Stromal cell of bone marrow (primary cell): ENCODE results near the gene MPP1.

ENCODE experiments used
- DNase-seq: peaks from one replicate; pipeline ENCODE4 v3.0.0-alpha.2; 2012; ENCODE audit warnings: low read depth

The MPP1 gene

GRCh38 chrX:154731881-154732280 is 73.4 kb downstream of the MPP1 start:
- DNase-seq: no peak

GRCh38 chrX:154731184-154731583 is 74.1 kb downstream of the MPP1 start:
- no peak for DNase-seq

GRCh38 chrX:154730253-154730891 is 74.9 kb downstream of the MPP1 start:
- no peak for DNase-seq

GRCh38 chrX:154729439-154729838 is 75.8 kb downstream of the MPP1 start:
- no peak for DNase-seq
